K562 (cell line): ENCODE results near the gene UNC13A. TPM values are rescaled to one million over a fixed set of nuclear protein-coding genes. Genes with fewer than 3 reads are reported as not detected.

ENCODE experiments used
- AFF1 ChIP-seq, 2 experiments: fragments of 450-650 bp; IDR thresholded peaks; 2 replicates each; pipeline ENCODE4 v1.6.1; 2018; ENCODE audit warnings: mild to moderate bottlenecking in 2 of 2, low read depth in 1 of 2; ENCODE audit not compliant: partially characterized antibody in 2 of 2
- ASH1L ChIP-seq: fragments of 450-650 bp; IDR thresholded peaks from 2 replicates; pipeline ENCODE4 v1.6.1; 2018; ENCODE audit warnings: borderline replicate concordance, mild to moderate bottlenecking, low read depth; ENCODE audit not compliant: partially characterized antibody
- BHLHE40 ChIP-seq: IDR thresholded peaks from 2 replicates; pipeline ENCODE4 v1.6.1; 2011; ENCODE audit warnings: low read length, improper control_type of control experiment
- CBX2 ChIP-seq: fragments of 200-600 bp; sonication (generic); IDR thresholded peaks from one replicate; pipeline ENCODE4 v1.6.1; 2012; ENCODE audit warnings: mild to moderate bottlenecking, low read length, inconsistent platforms; ENCODE audit not compliant: insufficient read depth, poor library complexity, severe bottlenecking
- CTCFL ChIP-seq: IDR thresholded peaks from 2 replicates; pipeline ENCODE4 v1.6.1; 2011; ENCODE audit warnings: borderline replicate concordance, low read depth, mild to moderate bottlenecking, moderate library complexity, low read length; ENCODE audit not compliant: insufficient read depth, poor library complexity, severe bottlenecking
- E2F6 ChIP-seq, 2 experiments: IDR thresholded peaks; 2 replicates each; pipeline ENCODE4 v1.6.1; 2011; ENCODE audit warnings: borderline replicate concordance in 1 of 2, control low read depth in 1 of 2, low read depth in 1 of 2, low read length in 1 of 2, mild to moderate bottlenecking in 1 of 2, mixed read lengths in 1 of 2, moderate library complexity in 1 of 2; ENCODE audit not compliant: insufficient read depth in 1 of 2, insufficient read length in 1 of 2, poor library complexity in 1 of 2, severe bottlenecking in 1 of 2; ENCODE audit errors: extremely low read depth in 1 of 2
- FOXK1 ChIP-seq: sonication (generic); formaldehyde crosslinking; IDR thresholded peaks from 2 replicates; pipeline ENCODE4 v1.8.0; 2022; ENCODE audit warnings: missing genetic modification reagents, mild to moderate bottlenecking, borderline replicate concordance
- JUN ChIP-seq, 2 experiments: sonication (generic) in 1 of 2; formaldehyde crosslinking in 1 of 2; IDR thresholded peaks; 2 replicates each; pipeline versions ENCODE4 v1.6.1 to v1.8.0; 2012 to 2022; ENCODE audit warnings: borderline replicate concordance in 2 of 2, mild to moderate bottlenecking in 2 of 2, improper control_type of control experiment in 1 of 2, low read depth in 1 of 2, low read length in 1 of 2, missing genetic modification reagents in 1 of 2
- KDM5B ChIP-seq: fragments of 200-600 bp; sonication (generic); IDR thresholded peaks from 2 replicates; pipeline ENCODE4 v1.6.1; 2012; ENCODE audit warnings: low read depth, mild to moderate bottlenecking, moderate library complexity, low read length, control low read depth, inconsistent platforms; ENCODE audit not compliant: insufficient replicate concordance
- MAZ ChIP-seq, 2 experiments: fragments of 450-650 bp in 1 of 2; sonication (generic) in 1 of 2; formaldehyde crosslinking; IDR thresholded peaks in 1 of 2; conservative IDR thresholded peaks in 1 of 2; 2 replicates each; pipeline versions ENCODE4 v1.4.0 to v1.5.0; 2020; ENCODE audit warnings: mild to moderate bottlenecking in 1 of 2, missing genetic modification reagents in 1 of 2
- NEUROD1 ChIP-seq: fragments of 150-350 bp; IDR thresholded peaks from 2 replicates; pipeline ENCODE4 v1.6.1; 2014; ENCODE audit warnings: borderline replicate concordance, low read length, low read depth; ENCODE audit not compliant: partially characterized antibody
- RHOXF2B ChIP-seq: fragments of 250-450 bp; sonication (Bioruptor Pico); conservative IDR thresholded peaks from 2 replicates; pipeline ENCODE4 v1.5.1; 2021
- SRF ChIP-seq, 2 experiments: fragments of 250-450, 450-650 bp in 1 of 2; sonication (Bioruptor Pico) in 1 of 2; sonication (generic) in 1 of 2; formaldehyde crosslinking; IDR thresholded peaks; 2 replicates each; pipeline versions ENCODE4 v1.5.0 to v1.5.1; 2020 to 2022; ENCODE audit warnings: mild to moderate bottlenecking in 1 of 2, missing genetic modification reagents in 1 of 2
- TCF7 ChIP-seq: sonication (generic); IDR thresholded peaks from 2 replicates; pipeline ENCODE4 v1.6.1; 2016; ENCODE audit warnings: antibody characterized with exemption, borderline replicate concordance
- ZFX ChIP-seq: sonication (generic); formaldehyde crosslinking; IDR thresholded peaks from 2 replicates; pipeline ENCODE4 v1.8.0; 2022; ENCODE audit warnings: mild to moderate bottlenecking, missing genetic modification reagents, moderate library complexity
- ZNF146 ChIP-seq: IDR thresholded peaks from one replicate; pipeline ENCODE4 v1.6.1; 2018; ENCODE audit warnings: missing compliant biosample characterization; ENCODE audit not compliant: unreplicated experiment
- ZNF232 ChIP-seq: sonication (generic); formaldehyde crosslinking; IDR thresholded peaks from 2 replicates; pipeline ENCODE4 v1.8.0; 2022; ENCODE audit warnings: mild to moderate bottlenecking, missing genetic modification reagents
- ZNF583 ChIP-seq: fragments of 250-450 bp; sonication (Bioruptor Pico); IDR thresholded peaks from 2 replicates; pipeline ENCODE4 v1.4.0; 2020
- ZNF699 ChIP-seq: fragments of 250-450 bp; sonication (Bioruptor Pico); IDR thresholded peaks from 2 replicates; pipeline ENCODE4 v1.8.0; 2021; ENCODE audit warnings: mild to moderate bottlenecking, moderate library complexity; ENCODE audit not compliant: insufficient replicate concordance
- polyA plus RNA-seq, 8 experiments: library from polyadenylated mRNA; depleted of rRNA in 4 of 8; stranded (reverse) in 5 of 8; unstranded in 3 of 8; fragments of >200 nt; fragmentation: Nextera tagmentation in 2 of 8; fragmentation: Illumina TruSeq in 1 of 8; extraction: Ambion mirVana in 2 of 8; extraction: Trizol in 1 of 8; gene quantifications; 2 replicates each; pipeline versions ENCODE4 v1.2.1 to v1.2.3, GENCODE V29; 2011 to 2014; ENCODE audit warnings: inconsistent platforms in 1 of 8, missing spikeins in 1 of 8
- total RNA-seq, 7 experiments: library from RNA; depleted of rRNA in 6 of 7; stranded (reverse); fragments of >200 nt in 6 of 7; fragmentation: Illumina TruSeq in 2 of 7; extraction: Trizol in 2 of 7; gene quantifications; 2 replicates each; pipeline versions ENCODE4 v1.2.1 to v1.2.3, GENCODE V29; 2011 to 2021; ENCODE audit warnings: low replicate concordance in 1 of 7

UNC13A gene
- total and polyA plus RNA-seq, 9 of the 15 experiments (the other 6 are each of a cell fraction or from before 2014, with no cell fraction given), result 0.03 to 1.0 (median 0.25) TPM

- TF ChIP-seq CBX2, result no peak
- TF ChIP-seq BHLHE40, result peak; percentile 69
- TF ChIP-seq RHOXF2B, result no peak
- no peak for TF ChIP-seq ZNF232 (CRISPR knock-in tag)
- no peak for TF ChIP-seq ASH1L
- peak in 1 of 2 experiments; percentile 87; a peak in 1 of 4 replicates for TF ChIP-seq SRF (CRISPR knock-in tag; IDR thresholded peaks at IDR 0.05)
- no peak for TF ChIP-seq FOXK1 (CRISPR knock-in tag)
- peak; percentile 63 to 70 for TF ChIP-seq MAZ (CRISPR knock-in tag; conservative IDR thresholded peaks at IDR 0.05 in 1 of 2, IDR thresholded peaks at IDR 0.05 in 1 of 2)
- TF ChIP-seq ZNF146 (CRISPR knock-in tag), result no peak
- TF ChIP-seq JUN (IDR thresholded peaks at IDR 0.05; ENCODE audit: borderline replicate concordance, low read depth, low read length), result no peak; the same call in 1 of the 2 replicates
- TF ChIP-seq JUN (CRISPR knock-in tag; IDR thresholded peaks at IDR 0.05; ENCODE audit: borderline replicate concordance), result no peak
- peak; percentile 43 for TF ChIP-seq ZFX
- no peak for TF ChIP-seq ZNF583 (CRISPR knock-in tag)
- no peak for TF ChIP-seq TCF7
- no peak for TF ChIP-seq ZNF699 (CRISPR knock-in tag)
- no peak for TF ChIP-seq KDM5B
- TF ChIP-seq AFF1 (IDR thresholded peaks at IDR 0.05; ENCODE audit: low read depth in 1 of 2, partially characterized antibody in 2 of 2), result no peak
- TF ChIP-seq NEUROD1, result peak; percentile 11
- TF ChIP-seq CTCFL, result no peak
- TF ChIP-seq E2F6 (IDR thresholded peaks at IDR 0.05; ENCODE audit: borderline replicate concordance in 1 of 2, extremely low read depth in 1 of 2, insufficient read depth in 1 of 2, insufficient read length in 1 of 2, low read depth in 1 of 2, low read length in 1 of 2, poor library complexity in 1 of 2, severe bottlenecking in 1 of 2), result peak in 1 of 2 experiments; percentile 38
Observed at GRCh38 chr19:17579661-17580244, 108.4 kb downstream of the UNC13A start (continued).
